GM18907 (cell line): ENCODE measurements around the gene TPM2.
A peak's percentile ranks its signal among the peaks of the same experiment; 100 is the strongest.

Source experiments
- ATAC-seq: cut with Tn5 transposase; IDR thresholded peaks from one replicate; pipeline ENCODE4 v1.9.1; 2021; ENCODE audit warnings: mild to moderate bottlenecking, moderate library complexity; ENCODE audit not compliant: unreplicated experiment

TPM2 gene

GRCh38 chr9:35689542-35690293 lies at the start of gene TPM2:
Gene TPM2, minus strand, starts transcription at chr9:35689925. Its CDS starts 108 bp downstream, at chr9:35689817.
- ATAC-seq, result no peak

- no peak for ATAC-seq
These were observed 49.2 kb upstream of the TPM2 start for GRCh38 chr9:35738924-35739323.

GRCh38 chr9:35738186-35738585 lies 48.5 kb upstream of the TPM2 start:
- ATAC-seq, result no peak

GRCh38 chr9:35737143-35737542 lies 47.4 kb upstream of the TPM2 start:
- no peak for ATAC-seq

- ATAC-seq, result no peak
These were observed 46.5 kb upstream of the TPM2 start for GRCh38 chr9:35736201-35736633.

- no peak for ATAC-seq
These were observed 44.4 kb upstream of the TPM2 start for GRCh38 chr9:35734096-35734495.

GRCh38 chr9:35732800-35733541 lies 43.2 kb upstream of the TPM2 start:
- ATAC-seq, result peak; percentile 5

- ATAC-seq, result peak; percentile 81
These were observed 42.6 kb upstream of the TPM2 start, which contains the start of the genes CREB3 and TLN1 for GRCh38 chr9:35732185-35732799. Gene CREB3, plus strand, starts transcription at chr9:35732666. Its CDS starts 107 bp downstream, at chr9:35732773. Gene TLN1, minus strand, starts transcription at chr9:35732195. Its CDS starts 6,501 bp downstream, at chr9:35725694.

- no peak for ATAC-seq
These were observed 41.9 kb upstream of the TPM2 start for GRCh38 chr9:35731415-35732184.

GRCh38 chr9:35730486-35730854 lies 40.7 kb upstream of the TPM2 start:
- ATAC-seq, result no peak

- ATAC-seq, result no peak
These were observed 40.2 kb upstream of the TPM2 start for GRCh38 chr9:35729700-35730485.

- ATAC-seq, result no peak
These were observed 39.4 kb upstream of the TPM2 start for GRCh38 chr9:35729101-35729500.

- ATAC-seq, result no peak
These were observed 38.6 kb upstream of the TPM2 start for GRCh38 chr9:35728041-35728971.

GRCh38 chr9:35727676-35728040 lies 37.9 kb upstream of the TPM2 start:
- ATAC-seq, result no peak

- ATAC-seq, result no peak
These were observed 37.2 kb upstream of the TPM2 start for GRCh38 chr9:35726931-35727330.

- ATAC-seq, result no peak
These were observed 35.6 kb upstream of the TPM2 start for GRCh38 chr9:35725362-35725761.

GRCh38 chr9:35723908-35724307 lies 34.2 kb upstream of the TPM2 start:
- ATAC-seq, result no peak

- no peak for ATAC-seq
These were observed 33.7 kb upstream of the TPM2 start for GRCh38 chr9:35723426-35723825.

GRCh38 chr9:35719546-35719945 lies 29.8 kb upstream of the TPM2 start:
- ATAC-seq, result no peak
